IMR-90 (cell line): ENCODE data around the gene SELENOM.

Experiments
- CTCF ChIP-seq: conservative IDR thresholded peaks from 2 replicates; pipeline ENCODE4 v1.5.1; 2012; ENCODE audit warnings: mild to moderate bottlenecking, low read depth, low read length, improper control_type of control experiment
- ELK1 ChIP-seq: fragments of 150-350 bp; IDR thresholded peaks from 2 replicates; pipeline ENCODE4 v1.6.1; 2016; ENCODE audit warnings: low read depth, mild to moderate bottlenecking, low read length, moderate library complexity, borderline replicate concordance
- MXI1 ChIP-seq: IDR thresholded peaks from 2 replicates; pipeline ENCODE4 v1.6.1; 2012; ENCODE audit warnings: low read depth, mild to moderate bottlenecking, low read length, moderate library complexity, borderline replicate concordance
- POLR2A ChIP-seq: IDR thresholded peaks from 2 replicates; pipeline ENCODE4 v1.6.1; 2012; ENCODE audit warnings: mild to moderate bottlenecking, low read depth, low read length
- RFX5 ChIP-seq: IDR thresholded peaks from 2 replicates; pipeline ENCODE4 v1.8.0; 2012; ENCODE audit warnings: low read depth, mild to moderate bottlenecking, low read length, moderate library complexity

GRCh38 chr22:31138126-31138525 lies 30.8 kb upstream of the SELENOM start:
- TF ChIP-seq CTCF (no peak), MXI1 (no peak), ELK1 (no peak), POLR2A (no peak), RFX5 (no peak)
